HG02610 (cell line): ENCODE measurements around the gene MTA1.

ENCODE experiments used
- ATAC-seq: cut with Tn5 transposase; IDR thresholded peaks from one replicate; pipeline ENCODE4 v1.9.1; 2021; ENCODE audit warnings: mild to moderate bottlenecking, moderate library complexity; ENCODE audit not compliant: unreplicated experiment

Gene MTA1

DNA sequence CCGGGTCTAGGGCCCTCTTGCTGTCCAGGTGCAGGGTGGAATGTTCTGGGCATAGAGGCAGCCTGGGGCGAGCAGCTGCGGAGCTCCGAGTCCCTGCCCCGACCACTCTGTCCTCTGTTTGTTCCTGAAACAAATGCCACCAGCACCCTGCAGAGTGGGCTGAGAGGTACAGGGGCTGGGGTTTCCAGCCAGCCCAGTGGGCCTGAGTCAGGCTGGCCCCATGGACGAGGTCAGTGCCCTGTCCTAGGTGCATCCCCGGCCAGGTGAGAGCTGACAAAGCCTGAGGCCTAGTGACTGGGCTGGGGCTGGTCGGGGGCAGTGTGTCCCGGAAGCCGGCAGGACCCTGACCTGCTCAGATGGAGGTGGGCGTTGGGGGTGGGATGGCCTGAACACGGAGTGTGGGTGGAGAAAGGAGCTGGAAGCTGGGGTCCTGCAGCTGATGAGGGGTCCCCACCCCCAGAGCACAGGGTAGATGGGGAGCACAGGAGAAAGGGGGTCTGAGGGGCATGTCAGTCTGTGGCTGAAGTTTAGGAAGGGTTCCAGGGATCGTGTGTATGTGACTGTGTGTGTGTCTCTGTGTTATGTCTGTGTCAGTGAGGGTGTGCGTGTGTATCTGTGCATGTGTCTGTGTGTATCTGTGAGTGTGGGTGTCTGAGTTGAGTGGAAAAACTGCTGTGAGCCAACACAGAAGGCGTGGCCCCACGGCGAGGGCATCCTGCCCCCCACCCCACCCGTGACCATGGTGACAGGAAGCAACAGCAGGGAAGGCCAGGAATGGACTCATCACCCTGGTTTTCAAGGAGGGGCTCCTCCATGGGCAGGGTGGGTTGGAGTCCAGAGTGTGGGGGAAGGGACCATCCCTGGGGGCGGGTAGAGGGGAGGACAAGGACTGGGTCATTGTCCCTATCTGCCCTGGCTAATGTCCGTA, 64.7 kb downstream of the MTA1 start:
- ATAC-seq: no peak

DNA sequence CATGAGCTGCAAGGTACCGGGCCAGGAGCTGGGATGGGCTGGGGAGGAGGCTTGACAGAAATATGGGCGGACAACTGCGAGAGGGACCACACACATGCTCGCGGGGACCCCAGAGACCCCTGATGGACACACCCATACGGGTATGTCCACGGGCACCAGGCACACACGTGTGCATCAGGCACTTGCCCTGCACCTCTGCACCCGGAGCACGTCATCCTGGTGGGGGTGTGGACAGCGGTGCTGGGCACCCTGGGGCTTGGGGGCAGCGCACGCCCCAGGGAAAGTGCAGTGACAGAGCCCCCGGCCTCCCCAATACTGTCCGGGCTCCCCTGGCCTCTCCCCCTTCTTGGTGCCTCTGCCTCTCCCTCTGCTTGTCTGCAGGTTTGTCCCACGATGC, 65.4 kb downstream of the MTA1 start:
- no peak for ATAC-seq

DNA sequence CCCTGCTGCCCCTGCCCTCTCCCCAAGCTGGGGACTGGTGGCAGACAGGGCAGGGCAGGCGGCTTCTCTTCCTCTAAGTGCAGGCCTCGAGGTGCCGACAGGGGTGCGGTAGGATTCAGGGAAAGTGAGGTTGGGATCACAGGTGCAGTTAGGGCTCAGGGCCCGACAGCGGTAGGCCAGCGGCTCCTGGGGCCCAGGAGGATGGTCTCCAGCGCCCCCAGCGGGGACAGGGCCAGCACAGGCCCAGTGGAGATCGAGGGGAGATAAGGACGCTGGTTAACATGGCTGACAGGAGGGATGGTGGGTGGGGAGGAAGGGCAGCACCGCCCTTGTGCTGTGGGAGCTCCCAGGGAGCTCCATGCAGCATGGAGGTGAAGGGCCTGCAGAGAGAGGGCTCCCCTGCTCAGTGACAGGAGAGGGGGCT, 66.1 kb downstream of the MTA1 start:
- no peak for ATAC-seq

DNA sequence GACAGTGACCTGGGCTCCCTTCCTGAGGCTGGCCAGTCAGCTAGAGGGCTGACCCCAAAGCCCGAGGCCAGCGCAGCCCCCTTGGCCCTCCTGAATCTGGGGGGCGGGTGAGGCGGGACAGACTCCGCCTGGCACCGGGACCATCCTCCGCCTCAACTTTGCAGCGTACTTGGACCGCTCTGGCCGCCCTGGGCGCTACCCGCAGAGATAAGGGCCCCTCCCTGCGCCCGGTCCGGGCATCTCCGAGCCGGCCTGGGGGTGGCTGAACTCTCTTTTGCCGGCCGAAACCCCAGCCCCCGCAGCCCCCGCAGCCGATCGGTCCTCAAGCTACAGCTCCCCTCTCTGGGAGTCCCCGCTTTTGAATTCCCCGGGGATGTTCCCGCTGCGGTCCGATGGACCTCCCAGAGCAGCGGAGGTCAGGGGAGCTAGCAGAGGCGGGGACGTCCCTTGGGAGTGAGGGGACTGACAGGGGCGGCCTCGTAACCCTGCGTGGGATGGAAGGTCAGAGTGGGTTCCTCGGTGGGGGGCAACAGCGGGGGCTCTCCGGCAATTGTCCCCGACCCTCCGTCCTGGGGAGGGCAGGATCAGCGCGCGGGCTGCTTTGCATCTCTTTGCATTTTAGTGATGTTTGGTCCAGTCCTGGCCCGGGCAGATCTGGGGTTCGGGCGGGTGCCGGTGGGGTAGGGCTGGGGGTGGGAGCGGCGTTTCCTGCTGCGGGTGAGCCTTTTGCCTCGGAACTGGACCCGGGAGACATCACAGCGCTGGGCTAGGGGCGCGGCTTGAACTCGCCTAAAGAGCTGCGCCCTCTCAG, 66.7 kb downstream of the MTA1 start, which contains the start of gene CRIP1:
CRIP1 (plus strand) TSS at position 724 of the 811 bp plus-strand sequence. CDS start 374 bp downstream, outside the sequence.
- no peak for ATAC-seq

DNA sequence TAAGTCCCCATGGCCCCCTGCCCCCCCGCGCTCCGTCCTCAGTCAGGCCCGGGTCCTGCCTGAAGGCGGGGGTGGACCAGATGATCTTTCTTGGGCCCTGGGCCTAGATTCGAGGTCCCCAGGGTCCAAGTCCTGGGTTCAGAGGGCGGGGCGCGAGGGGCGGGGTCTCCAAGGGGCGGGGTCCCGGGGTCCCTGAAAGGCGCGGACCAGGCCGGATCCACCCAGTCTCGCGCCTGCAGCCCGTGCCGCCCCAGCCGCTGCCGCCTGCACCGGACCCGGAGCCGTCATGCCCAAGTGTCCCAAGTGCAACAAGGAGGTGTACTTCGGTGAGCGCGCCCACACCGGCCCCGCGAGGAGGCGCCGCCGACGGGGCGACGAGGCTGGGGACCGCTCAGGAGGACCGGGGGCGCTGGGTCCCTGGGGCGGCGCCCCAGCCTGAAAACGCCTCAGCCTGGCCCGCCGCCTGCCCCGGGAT, 67.4 kb downstream of the MTA1 start:
- no peak for ATAC-seq

DNA sequence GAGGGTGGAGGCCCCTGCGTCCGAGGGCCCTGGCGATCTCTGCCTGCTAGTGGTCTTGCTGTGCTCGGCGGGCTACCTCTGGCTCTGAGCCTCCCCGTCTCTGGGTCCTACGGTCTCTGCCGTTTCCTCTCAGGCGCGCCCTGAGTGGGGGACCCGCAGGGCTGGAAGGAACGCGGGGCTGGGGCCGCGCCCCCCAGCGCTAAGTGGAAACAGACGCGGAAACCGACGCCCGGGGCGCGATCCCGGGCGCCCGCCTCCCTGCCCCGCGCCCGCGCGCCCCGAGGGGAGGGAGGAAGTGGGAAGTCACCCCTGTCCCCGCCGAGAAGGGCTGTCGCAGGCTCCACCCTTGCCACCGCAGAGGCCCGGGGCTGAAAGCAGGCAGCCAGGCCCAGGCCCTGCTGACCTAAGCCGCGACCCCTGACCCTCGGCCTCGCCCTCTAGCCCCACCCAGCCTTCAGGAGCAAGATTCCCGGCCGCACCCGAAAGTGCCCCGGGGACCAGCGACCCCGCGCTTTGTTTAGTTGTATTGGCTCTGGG, 67.9 kb downstream of the MTA1 start:
- no peak for ATAC-seq

DNA sequence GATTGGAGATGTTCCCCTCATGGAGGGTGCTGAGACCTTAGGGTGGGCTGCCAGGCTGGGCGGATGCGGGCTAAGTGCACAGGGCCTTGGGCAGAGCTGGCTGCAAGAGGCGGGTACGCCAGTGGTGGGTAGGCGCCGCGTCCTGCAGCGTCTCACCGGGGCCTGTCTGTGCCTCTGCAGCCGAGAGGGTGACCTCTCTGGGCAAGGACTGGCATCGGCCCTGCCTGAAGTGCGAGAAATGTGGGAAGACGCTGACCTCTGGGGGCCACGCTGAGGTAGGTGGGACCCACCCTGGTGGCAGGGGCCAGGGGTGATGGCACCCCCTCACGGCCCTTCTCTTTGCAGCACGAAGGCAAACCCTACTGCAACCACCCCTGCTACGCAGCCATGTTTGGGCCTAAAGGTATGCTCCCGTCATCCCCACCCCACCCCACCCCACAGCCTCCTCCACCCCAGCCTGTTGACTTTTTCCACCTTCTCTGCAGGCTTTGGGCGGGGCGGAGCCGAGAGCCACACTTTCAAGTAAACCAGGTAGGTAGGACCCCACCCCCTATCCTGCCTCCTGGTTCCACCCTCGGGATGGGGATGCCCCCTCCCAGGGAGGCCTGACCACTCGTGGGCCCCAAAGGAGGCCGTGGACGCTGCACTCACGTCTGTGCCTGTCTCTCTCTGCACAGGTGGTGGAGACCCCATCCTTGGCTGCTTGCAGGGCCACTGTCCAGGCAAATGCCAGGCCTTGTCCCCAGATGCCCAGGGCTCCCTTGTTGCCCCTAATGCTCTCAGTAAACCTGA, 68.6 kb downstream of the MTA1 start:
- no peak for ATAC-seq

DNA sequence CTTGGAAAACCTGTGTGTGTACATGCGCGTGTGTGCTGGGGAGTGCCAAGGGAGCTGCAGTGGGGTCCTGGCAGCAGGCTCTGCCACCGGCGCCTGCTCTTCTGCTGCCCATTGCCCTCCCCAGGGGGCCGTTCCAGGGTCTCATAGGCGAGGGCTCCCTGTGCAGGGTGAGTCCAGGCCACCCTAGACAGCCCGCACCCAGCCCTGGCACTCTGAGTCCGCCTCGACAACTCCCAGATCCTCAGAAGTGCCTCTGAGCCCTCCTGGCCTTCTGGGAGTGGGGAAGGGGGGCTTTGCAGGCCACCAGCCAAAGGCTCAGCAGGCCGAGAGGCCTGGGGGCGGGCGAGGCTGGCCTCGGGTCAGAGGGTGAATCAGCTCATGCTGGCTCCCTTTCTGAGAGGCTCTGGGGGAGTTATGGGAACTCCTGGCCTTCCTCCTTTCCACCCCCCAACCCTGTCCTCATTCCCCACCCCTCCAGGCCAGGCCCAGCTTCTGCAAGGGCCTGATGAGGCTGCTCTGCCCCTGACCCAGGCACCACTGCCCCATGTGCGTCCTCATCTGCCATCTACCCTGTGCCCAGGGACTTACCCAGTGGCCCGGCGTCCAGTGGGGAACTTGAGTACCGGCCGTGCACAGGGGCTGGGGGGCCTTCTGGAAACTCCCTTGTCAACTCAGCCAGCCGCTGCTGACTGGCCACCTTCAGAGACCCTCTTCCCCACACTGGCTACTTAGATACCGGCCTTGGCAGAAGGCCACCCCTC, 69.3 kb downstream of the MTA1 start:
- ATAC-seq: no peak

DNA sequence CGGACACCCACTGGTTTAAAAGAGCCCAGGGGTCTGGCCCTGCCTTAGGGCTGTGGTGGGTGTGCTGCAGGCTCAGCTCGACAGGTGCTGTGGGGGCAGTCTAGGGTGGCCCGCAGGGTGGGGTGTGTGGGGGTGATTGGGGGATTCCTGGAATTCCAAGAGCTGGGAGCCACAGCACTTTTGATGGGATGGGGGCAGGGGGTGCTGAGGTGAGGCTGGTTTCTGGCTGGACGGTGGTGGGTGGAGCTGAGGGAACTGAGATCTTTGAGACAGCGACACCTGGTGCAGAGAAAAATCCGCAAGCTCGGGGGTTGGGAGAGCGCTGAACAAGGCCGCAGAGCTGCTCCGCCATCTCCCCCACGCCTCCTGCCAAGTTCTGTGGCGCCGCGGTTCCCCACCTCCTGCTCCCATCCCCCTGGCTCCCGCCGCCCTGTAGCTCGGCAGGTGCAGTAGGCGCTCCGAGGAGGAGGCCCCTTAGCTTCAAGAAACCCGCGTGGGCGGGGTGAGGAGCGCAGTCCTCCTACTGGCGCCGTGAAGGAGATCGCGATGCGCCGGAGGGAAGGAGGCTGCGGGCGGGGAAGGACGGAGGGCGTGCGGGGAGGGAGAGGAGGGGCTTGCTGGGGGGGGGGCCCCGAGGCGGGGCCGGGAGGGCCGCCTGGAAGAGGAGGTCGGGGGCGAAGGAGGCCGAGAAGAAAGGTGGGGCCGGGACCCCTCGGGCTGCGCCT, 70.1 kb downstream of the MTA1 start:
- no peak for ATAC-seq

DNA sequence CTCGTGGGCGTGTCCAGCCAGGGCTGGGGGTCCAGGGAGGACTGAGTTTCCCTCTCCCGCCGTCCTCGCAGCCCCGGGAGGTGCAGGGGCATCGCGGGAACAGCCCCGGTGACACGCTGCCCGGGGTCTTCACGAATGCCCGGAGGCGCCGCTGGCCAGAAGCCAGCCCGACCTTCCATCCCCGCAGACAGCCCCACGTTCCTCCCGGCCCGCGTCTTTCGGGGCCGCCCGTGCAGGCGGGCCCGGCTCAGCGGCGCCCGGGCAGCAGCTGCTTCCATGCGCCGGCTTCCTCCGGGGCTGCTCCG, 70.6 kb downstream of the MTA1 start:
- ATAC-seq: no peak

DNA sequence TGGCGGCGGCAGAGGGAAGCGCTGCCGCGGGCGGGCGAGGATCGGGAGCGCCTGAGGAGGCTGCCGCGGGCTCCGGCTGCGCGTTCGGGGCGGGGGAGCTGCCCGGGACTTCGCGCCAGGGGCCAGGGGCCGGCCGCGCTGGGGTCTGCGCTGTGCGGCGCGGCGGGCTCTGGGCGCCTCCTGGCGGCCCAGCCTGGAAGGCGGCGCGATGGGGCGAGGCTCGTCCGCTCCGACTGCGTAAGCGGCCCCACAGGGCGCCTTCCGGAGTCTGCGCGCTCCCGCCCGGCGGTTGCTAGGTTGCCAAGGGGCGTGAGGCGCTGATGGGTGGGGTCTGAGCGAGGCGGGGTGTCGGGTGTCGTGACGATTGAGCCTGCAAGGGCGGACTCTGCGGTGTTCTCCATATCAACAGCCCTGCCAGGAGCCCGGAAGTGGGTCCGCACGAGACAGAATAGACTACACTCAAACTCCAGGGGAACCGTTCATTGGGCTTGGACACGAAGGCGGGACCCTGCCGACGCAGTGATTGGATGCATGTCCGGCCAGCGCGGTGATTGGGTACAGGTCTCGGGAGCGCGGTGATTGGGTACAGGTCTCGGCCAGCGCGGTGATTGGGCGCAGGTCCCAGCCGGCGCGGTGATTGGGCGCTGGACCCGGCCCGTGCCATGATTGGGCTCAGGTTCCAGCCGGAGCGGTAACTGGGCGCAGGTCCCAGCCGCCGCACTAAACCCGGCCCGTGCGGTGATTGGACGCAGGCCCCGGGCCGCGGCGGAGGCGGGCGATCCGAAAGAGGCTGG, 71.1 kb downstream of the MTA1 start, which contains the start of gene TEDC1:
TEDC1 (plus strand) TSS at position 675 of the 794 bp plus-strand sequence. CDS start 130 bp downstream, outside the sequence.
- peak; percentile 64 for ATAC-seq

DNA sequence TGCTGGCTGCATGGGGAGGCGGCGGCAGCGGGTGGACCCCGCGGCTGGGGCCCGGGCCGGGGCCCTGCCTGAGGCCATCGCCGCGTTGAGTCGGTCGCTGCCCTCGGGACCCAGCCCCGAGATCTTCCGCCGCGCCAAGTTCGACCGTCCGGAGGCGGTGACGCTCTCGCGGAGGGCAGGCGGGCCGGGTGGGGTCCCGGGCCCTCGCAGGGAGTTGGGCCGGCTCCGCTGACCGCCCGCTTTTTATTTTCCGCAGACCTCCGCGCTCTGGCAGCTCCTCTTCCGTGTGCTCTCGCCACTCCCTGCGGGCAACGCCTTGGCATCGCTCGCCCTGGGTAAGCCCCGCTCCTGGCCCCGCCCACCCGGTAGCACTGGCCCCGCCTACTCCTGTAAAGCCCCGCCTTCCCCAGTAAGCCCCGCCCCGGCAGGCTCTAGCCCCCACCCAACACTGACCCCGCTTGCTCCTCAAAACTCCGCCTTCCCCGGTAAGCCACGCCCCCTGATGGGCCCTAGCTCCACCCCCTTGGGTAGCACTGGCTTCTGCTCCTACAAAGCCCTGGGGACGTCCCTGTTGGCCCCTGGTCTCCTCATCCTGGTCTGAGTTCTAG, 71.8 kb downstream of the MTA1 start:
- peak; percentile 3 for ATAC-seq

DNA sequence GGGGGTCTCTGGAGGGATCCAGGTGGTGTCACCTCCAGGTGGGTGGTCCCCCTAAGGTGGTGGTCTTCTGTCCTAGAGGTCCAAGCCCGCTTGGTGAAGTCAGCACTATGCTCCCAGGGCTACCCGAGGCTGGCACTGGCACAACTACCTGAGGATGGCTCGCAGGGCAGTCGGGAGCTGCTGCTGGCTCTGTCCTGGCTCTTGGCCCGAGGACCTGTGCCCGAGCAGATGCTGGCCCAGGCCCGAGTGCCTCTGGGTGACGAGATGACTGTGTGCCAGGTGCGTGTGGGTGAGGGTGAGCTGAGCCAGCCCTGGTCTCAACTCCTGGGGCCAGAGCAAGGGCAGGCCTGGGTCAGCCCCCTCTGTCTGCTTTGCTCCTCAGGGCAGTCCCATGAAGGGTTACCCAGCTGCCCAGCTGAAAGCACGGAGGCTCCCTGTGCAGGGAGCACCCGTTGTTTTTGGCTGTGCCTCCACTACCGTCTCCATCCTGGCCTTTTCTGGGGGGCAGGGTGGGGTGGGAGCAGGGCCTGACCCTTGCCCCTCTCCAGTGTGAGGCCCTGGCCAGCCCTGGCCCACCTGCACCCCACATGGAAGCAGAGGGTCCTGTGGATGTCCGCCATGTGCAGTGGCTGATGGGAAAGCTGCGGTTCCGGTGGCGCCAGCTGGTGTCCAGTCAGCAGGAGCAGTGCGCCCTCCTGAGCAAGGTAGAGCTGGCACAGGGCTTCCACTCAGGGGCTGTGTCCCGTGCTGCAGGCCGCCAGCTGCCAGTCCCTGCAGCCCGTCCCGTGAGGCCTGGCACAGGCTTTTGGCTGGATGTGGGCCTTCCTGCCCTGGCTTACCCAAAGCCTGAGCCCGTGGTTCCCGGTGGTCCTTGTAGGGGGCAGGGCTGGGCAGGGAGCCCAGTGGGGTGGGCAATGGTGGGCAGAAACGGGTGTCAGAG, 72.7 kb downstream of the MTA1 start:
- ATAC-seq: no peak

DNA sequence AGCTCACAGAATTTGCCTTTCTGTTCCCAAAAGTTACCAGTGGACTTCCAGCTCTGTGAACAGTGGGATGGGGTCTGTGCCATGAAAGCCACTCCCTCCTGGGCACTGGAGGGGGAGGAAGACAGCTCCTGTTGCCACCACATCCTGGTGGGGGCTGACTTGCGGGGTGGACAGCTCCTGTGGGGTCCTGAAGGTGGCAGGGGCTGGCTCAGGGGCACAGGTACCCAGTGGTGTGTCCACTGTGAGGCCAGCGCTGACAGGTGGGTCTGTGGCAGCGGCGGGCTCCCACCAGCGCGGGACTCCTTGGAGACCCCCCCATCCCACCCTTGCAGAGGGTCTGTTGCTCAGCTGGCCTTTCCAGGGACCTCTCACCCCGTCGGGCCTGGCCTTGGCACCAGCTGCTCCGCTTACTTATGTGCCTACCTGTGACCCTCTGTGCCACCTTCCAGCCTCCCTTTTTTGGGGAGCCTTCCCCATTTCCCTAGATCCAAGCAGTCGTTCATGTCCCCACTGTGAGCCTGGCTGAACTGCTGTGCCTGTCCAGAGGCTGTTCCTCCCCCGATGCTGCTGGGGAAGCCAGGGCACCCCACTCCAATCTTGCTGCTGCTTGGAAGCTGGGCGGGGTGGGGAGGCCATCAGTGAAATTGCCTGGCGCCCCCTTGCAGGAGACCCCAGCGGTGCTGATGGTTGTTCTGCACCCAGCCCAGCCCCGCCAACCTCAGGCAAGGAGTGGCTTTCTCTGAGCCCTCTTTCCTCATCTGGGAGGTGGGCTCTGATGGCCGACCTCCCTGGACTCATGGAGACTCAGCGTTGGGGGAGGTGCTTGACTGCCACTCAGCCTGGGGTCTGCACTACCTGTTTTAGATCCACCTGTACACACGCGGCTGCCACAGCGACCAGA, 73.6 kb downstream of the MTA1 start:
- ATAC-seq: no peak

DNA sequence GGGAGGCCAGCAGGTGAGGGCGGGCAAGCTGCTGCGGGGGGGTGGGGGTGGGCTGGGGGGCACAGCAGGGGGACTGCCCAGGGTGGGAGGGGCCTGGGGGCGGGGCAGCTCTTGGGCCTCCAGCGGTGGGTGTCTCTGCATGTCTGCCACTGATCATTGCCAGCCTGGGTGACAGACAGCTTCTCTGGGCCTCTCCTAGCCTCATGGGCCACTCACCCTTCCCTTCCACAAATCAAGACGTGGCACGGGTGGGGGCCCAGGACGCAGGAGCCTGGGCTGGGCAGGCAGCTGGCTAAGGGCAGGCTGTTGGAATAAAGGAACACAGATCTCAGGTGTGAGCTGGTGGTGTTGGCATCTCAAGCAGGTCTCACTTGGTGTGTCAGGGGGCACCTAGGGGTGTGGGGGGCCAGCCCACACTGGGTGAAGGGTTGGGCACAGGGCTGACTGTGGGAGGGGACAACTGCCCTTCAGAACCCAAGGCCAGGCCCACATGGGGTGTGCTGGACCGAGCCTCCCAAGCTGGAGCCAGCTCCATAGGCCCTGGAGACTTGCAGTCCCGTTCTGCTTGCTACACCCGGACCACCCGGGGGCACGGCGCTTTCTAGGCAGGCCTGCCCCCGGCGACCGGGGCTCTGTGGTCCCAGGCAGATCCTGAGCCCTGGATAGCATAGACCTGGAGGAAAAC, 74.4 kb downstream of the MTA1 start:
- no peak for ATAC-seq

DNA sequence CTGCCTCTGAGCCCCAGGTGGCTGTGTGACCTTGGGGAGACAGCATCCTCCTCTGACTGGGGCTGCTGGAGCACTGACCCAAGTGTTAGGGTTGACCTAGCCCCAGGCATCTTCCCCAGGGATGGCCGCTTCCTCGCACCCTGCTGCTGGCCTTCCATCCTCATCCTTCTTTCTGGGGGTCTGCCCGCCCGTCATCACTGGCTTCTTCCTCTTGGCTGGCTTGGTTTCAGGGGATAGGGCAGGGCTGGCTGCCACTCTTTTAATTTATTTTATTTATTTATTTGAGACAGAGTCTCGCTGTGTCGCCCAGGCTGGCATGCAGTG, 74.9 kb downstream of the MTA1 start:
- ATAC-seq: no peak
